Measurements from ENCODE around the gene MYL4.
"Not testable (repeated sequence)": the region's sequence is repeated elsewhere in the genome, so short reads cannot be mapped to it uniquely, and the experiment has no call there.

Gene MYL4

GRCh38 chr17:47193931-47194511 lies 15.1 kb upstream of the MYL4 start:
- DNase-seq = no peak

GRCh38 chr17:47197821-47198220 lies 11.3 kb upstream of the MYL4 start:
- DNase-seq = no peak

GRCh38 chr17:47199627-47200324 lies 9.4 kb upstream of the MYL4 start:
- no peak for DNase-seq

GRCh38 chr17:47200325-47200664 lies 8.9 kb upstream of the MYL4 start:
- DNase-seq = no peak

- DNase-seq = no peak
Measured at GRCh38 chr17:47201166-47201565, 8.0 kb upstream of the MYL4 start.

GRCh38 chr17:47203984-47204721 lies 5.0 kb upstream of the MYL4 start:
- no peak for DNase-seq

GRCh38 chr17:47204722-47205418 lies 4.3 kb upstream of the MYL4 start:
- peak; percentile 97 for DNase-seq

- DNase-seq = peak; percentile 95
Measured at GRCh38 chr17:47205419-47205963, 3.7 kb upstream of the MYL4 start.

- DNase-seq = peak; percentile 43
Measured at GRCh38 chr17:47207143-47208067, 1.7 kb upstream of the MYL4 start.

- no peak for DNase-seq
Measured at GRCh38 chr17:47209499-47209898, 351 bp downstream of the MYL4 start.

- peak; percentile 79 for DNase-seq
Measured at GRCh38 chr17:47210105-47210504, 957 bp downstream of the MYL4 start.

- DNase-seq = no peak
Measured at GRCh38 chr17:47210779-47211178, 1.6 kb downstream of the MYL4 start.

- DNase-seq = no peak
Measured at GRCh38 chr17:47212458-47212857, 3.3 kb downstream of the MYL4 start.

GRCh38 chr17:47213540-47213939 lies 4.4 kb downstream of the MYL4 start:
- DNase-seq = no peak

- no peak for DNase-seq
Measured at GRCh38 chr17:47214931-47215330, 5.8 kb downstream of the MYL4 start.

GRCh38 chr17:47216821-47217220 lies 7.7 kb downstream of the MYL4 start:
- not testable (repeated sequence) for DNase-seq

- not testable (repeated sequence) for DNase-seq
Measured at GRCh38 chr17:47217279-47217678, 8.1 kb downstream of the MYL4 start.

- DNase-seq = no peak
Measured at GRCh38 chr17:47218896-47219430, 9.8 kb downstream of the MYL4 start.

- DNase-seq = no peak
Measured at GRCh38 chr17:47219621-47220475, 10.7 kb downstream of the MYL4 start.

- no peak for DNase-seq
Measured at GRCh38 chr17:47220531-47220999, 11.4 kb downstream of the MYL4 start.

GRCh38 chr17:47221154-47221553 lies 12.0 kb downstream of the MYL4 start:
- no peak for DNase-seq

Measured in islet precursor cell (in vitro differentiated cells).